Panc1 (cell line): ENCODE data around the gene ADAMTS10. TPM values are rescaled to one million over a fixed set of nuclear protein-coding genes. Genes with fewer than 3 reads are reported as not detected.

Experiments
- ATAC-seq: fragments of 200-7000 bp; cut with Tn5 transposase; 2 replicates; pipeline ENCODE4 v1.9.1; 2020; ENCODE audit warnings: mild to moderate bottlenecking, moderate library complexity
- BruUV-seq: library from RNA; stranded (reverse); fragments of 400-500 nt; replicated peaks from 2 replicates; lab custom pipeline; 2021; lab: Mats Ljungman, UMichigan
- CTCF ChIA-PET: fragments of 300-600 bp; sonication (Branson Sonifier 250); formaldehyde crosslinking; loops from one replicate; lab custom pipeline; 2022; ENCODE audit warnings: antibody characterized with exemption; lab: Charles Lee
- POLR2A ChIA-PET: fragments of 300-600 bp; sonication (Branson Sonifier 250); formaldehyde crosslinking; loops from one replicate; lab custom pipeline; 2022; ENCODE audit warnings: antibody characterized with exemption; lab: Charles Lee
- DNase-seq: peaks from one replicate; pipeline ENCODE4 v3.0.0-alpha.2; 2010; ENCODE audit warnings: low read depth, low spot score
- H3K27ac ChIP-seq: 2 replicates; pipeline ENCODE4 v1.5.1; 2011; ENCODE audit warnings: mild to moderate bottlenecking, low read length, inconsistent platforms
- H3K27me3 ChIP-seq: fragments of 200-500 bp; sonication (Bioruptor generic); 2 replicates; pipeline ENCODE4 v1.6.0; 2014; ENCODE audit warnings: low read length, inconsistent platforms; ENCODE audit not compliant: control insufficient read depth, insufficient read depth
- H3K36me3 ChIP-seq: fragments of 200-500 bp; sonication (Bioruptor generic); 2 replicates; pipeline ENCODE4 v1.5.1; 2014; ENCODE audit warnings: inconsistent platforms, mild to moderate bottlenecking, low read length, moderate library complexity; ENCODE audit not compliant: control insufficient read depth, insufficient read depth
- H3K4me1 ChIP-seq: 2 replicates; pipeline ENCODE4 v1.5.1; 2011; ENCODE audit warnings: inconsistent platforms, mild to moderate bottlenecking, low read length, moderate library complexity; ENCODE audit not compliant: control insufficient read depth, insufficient read depth
- H3K4me3 ChIP-seq, 2 experiments: 2 replicates each; pipeline ENCODE4 v1.5.1; 2011 to 2012; ENCODE audit warnings: low read depth in 2 of 2, low read length in 2 of 2, mild to moderate bottlenecking in 2 of 2, inconsistent platforms in 1 of 2, moderate library complexity in 1 of 2
- H3K9me3 ChIP-seq: fragments of 200-500 bp; sonication (Bioruptor generic); 2 replicates; pipeline ENCODE4 v1.5.1; 2014; ENCODE audit warnings: low read depth, mild to moderate bottlenecking, inconsistent platforms, low read length, moderate library complexity; ENCODE audit not compliant: control insufficient read depth, insufficient read depth
- POLR2AphosphoS5 ChIP-seq: IDR thresholded peaks from 2 replicates; pipeline ENCODE4 v1.6.1; 2012; ENCODE audit warnings: mild to moderate bottlenecking, low read depth, low read length, moderate library complexity
- in situ Hi-C: cut with HindIII; loops from 2 replicates; pipeline ENCODE4 v1.10.0; 2016; ENCODE audit warnings: low sequenced_read_pairs, low pct_unique_long_range_greater_than_20kb
- intact Hi-C: fragments of 100-400 bp; cut with micrococcal nuclease; formaldehyde crosslinking; loops from one replicate; pipeline ENCODE4 v1.10.0; 2022; ENCODE audit not compliant: unreplicated experiment
- total RNA-seq: library from RNA; stranded (reverse); gene quantifications from one replicate; pipeline ENCODE4 v1.2.1, GENCODE V29; 2021; ENCODE audit not compliant: unreplicated experiment

ADAMTS10 gene
- total RNA-seq, 1 experiment from 2014 or later: 10.0 TPM

GRCh38 chr19:8531470-8531869, 79.0 kb downstream of the ADAMTS10 start:
- Histone ChIP-seq H3K9me3 (no peaks in the 10 kb centered on the region), H3K4me3 (no peak overlapping the region), H3K4me1 (0 out of 2 replicates have a peak, but pooled peaks cover 3% of the 10 kb centered on the region), H3K27me3 (no peaks in the 10 kb centered on the region), H3K36me3 (no peaks in the 10 kb centered on the region), H3K27ac (no peak overlapping the region)
- in situ Hi-C loops (no loop called here), intact Hi-C loops (no loop called here)
- BruUV-seq: no TSS peak
- DNase-seq: no peak
- ChIA-PET CTCF (no interaction called here), POLR2A (no interaction called here)
- no peak for TF ChIP-seq POLR2AphosphoS5
- no peak for ATAC-seq

Other genes with a start within 250 kb of the ADAMTS10 start
- 46.6 TPM for gene ANGPTL4, start 246.6 kb downstream of the ADAMTS10 start, total RNA-seq
- gene RAB11B, start 220.4 kb downstream of the ADAMTS10 start, total RNA-seq: 135 TPM
- gene MARCHF2, start 197.4 kb downstream of the ADAMTS10 start, total RNA-seq: 32.6 TPM
- gene HNRNPM, start 165.7 kb downstream of the ADAMTS10 start, total RNA-seq: 225 TPM
- 0.15 TPM for gene PRAM1, start 108.1 kb downstream of the ADAMTS10 start, total RNA-seq
- gene ZNF414, start 96.5 kb downstream of the ADAMTS10 start, total RNA-seq: 37.1 TPM
- gene MYO1F, start 33.3 kb downstream of the ADAMTS10 start, total RNA-seq: 0.33 TPM
- not detected for gene NFILZ, start 19.9 kb upstream of the ADAMTS10 start, total RNA-seq
- not detected for gene ACTL9, start 88.1 kb upstream of the ADAMTS10 start, total RNA-seq
- gene OR2Z1, start 110.9 kb upstream of the ADAMTS10 start, total RNA-seq: not detected
- 43.3 TPM for gene ZNF558, start 221.6 kb upstream of the ADAMTS10 start, total RNA-seq
- not detected for gene MBD3L1, start 221.7 kb upstream of the ADAMTS10 start, total RNA-seq